GM19468 (cell line): ENCODE data around the gene ZNF230.

Source experiments
- ATAC-seq: cut with Tn5 transposase; IDR thresholded peaks from one replicate; pipeline ENCODE4 v1.9.1; 2021; ENCODE audit warnings: mild to moderate bottlenecking, moderate library complexity, moderate number of reproducible peaks; ENCODE audit not compliant: unreplicated experiment; ENCODE audit errors: extremely low read depth

The ZNF230 gene

GRCh38 chr19:44032001-44032610 is 29.3 kb downstream of the ZNF230 start:
- no peak for ATAC-seq

- ATAC-seq, result no peak
These were observed 39.4 kb downstream of the ZNF230 start for GRCh38 chr19:44042147-44042546.

GRCh38 chr19:44050740-44051649 is 48.2 kb downstream of the ZNF230 start:
- no peak for ATAC-seq

- ATAC-seq, result no peak
These were observed 49.1 kb downstream of the ZNF230 start, which contains the start of gene ZNF223 for GRCh38 chr19:44051650-44052402. ZNF223 (plus strand) TSS chr19:44052036; CDS start chr19:44055177, 3,141 bp downstream.

GRCh38 chr19:44055870-44056269 is 53.1 kb downstream of the ZNF230 start:
- ATAC-seq, result no peak

GRCh38 chr19:44059229-44059628 is 56.5 kb downstream of the ZNF230 start:
- ATAC-seq, result no peak

GRCh38 chr19:44061038-44061437 is 58.3 kb downstream of the ZNF230 start:
- ATAC-seq, result no peak
